H1 (cell line): ENCODE results near the gene CDK16. TPM values are rescaled to one million over a fixed set of nuclear protein-coding genes. Genes with fewer than 3 reads are reported as not detected.

ENCODE experiments used
- CTCF ChIA-PET: fragments of 300-600 bp; sonication (Branson Sonifier 250); formaldehyde crosslinking; loops from one replicate; lab custom pipeline; 2021; ENCODE audit not compliant: partially characterized antibody; lab: Charles Lee
- POLR2A ChIA-PET: fragments of 300-600 bp; sonication (Branson Sonifier 250); formaldehyde crosslinking; loops from one replicate; lab custom pipeline; 2021; ENCODE audit warnings: inconsistent platforms; ENCODE audit not compliant: partially characterized antibody; lab: Charles Lee
- DNase-seq, 2 experiments: peaks; one replicate each; pipeline versions ENCODE4 v3.0.0 to v3.0.0-alpha.2; 2010 to 2022; ENCODE audit warnings: low spot score in 2 of 2, low read depth in 1 of 2, mixed read lengths in 1 of 2
- FAIRE-seq: peaks from 2 replicates; lab custom pipeline; 2011; peaks lifted over from hg19 to GRCh38; lab: Jason Lieb, UNC
- H2AFZ ChIP-seq: 2 replicates; pipeline ENCODE4 v1.8.1; 2012; ENCODE audit warnings: low read length, inconsistent platforms
- H2AK5ac ChIP-seq: 2 replicates; pipeline ENCODE4 v1.6.1; 2013; ENCODE audit warnings: low read depth, low read length
- H2BK120ac ChIP-seq: replicated peaks from 2 replicates; pipeline ENCODE3; 2013; ENCODE audit warnings: low read depth, low read length, inconsistent platforms
- H2BK12ac ChIP-seq: 2 replicates; pipeline ENCODE4 v1.6.1; 2013; ENCODE audit warnings: low read depth, low read length
- H2BK15ac ChIP-seq: 2 replicates; pipeline ENCODE4 v1.6.1; 2013; ENCODE audit warnings: low read length
- H2BK20ac ChIP-seq: 2 replicates; pipeline ENCODE4 v1.6.1; 2013; ENCODE audit warnings: low read length
- H2BK5ac ChIP-seq: 2 replicates; pipeline ENCODE4 v1.6.1; 2013; ENCODE audit warnings: low read depth, low read length
- H3K14ac ChIP-seq: 2 replicates; pipeline ENCODE4 v1.6.1; 2013; ENCODE audit warnings: inconsistent platforms; ENCODE audit not compliant: insufficient read length
- H3K18ac ChIP-seq: 2 replicates; pipeline ENCODE4 v1.6.1; 2013; ENCODE audit warnings: low read length; ENCODE audit errors: extremely low read depth
- H3K23ac ChIP-seq: 2 replicates; pipeline ENCODE4 v1.6.1; 2013; ENCODE audit warnings: inconsistent platforms; ENCODE audit not compliant: insufficient read length
- H3K23me2 ChIP-seq: 2 replicates; pipeline ENCODE4 v1.6.1; 2013; ENCODE audit warnings: low read depth, low read length
- H3K27ac ChIP-seq: 2 replicates; pipeline ENCODE4 v1.6.1; 2011; ENCODE audit warnings: low read depth, low read length, inconsistent platforms
- H3K27me3 ChIP-seq, 4 experiments: replicated peaks in 1 of 4; 1 replicate in 1 of 4; 2 replicates in 3 of 4; pipeline versions ENCODE4 v1.6.1 to v1.8.1; 2011 to 2013; ENCODE audit warnings: low read length in 3 of 4, mild to moderate bottlenecking in 3 of 4, inconsistent platforms in 2 of 4, mixed read lengths in 2 of 4, moderate library complexity in 1 of 4; ENCODE audit not compliant: control insufficient read depth in 3 of 4, insufficient read depth in 3 of 4; ENCODE audit errors: extremely low read depth in 1 of 4
- H3K36me3 ChIP-seq, 4 experiments: 2 replicates each; pipeline versions ENCODE4 v1.6.1 to v1.8.1; 2011 to 2013; ENCODE audit warnings: mild to moderate bottlenecking in 4 of 4, low read length in 3 of 4, moderate library complexity in 2 of 4, control low read depth in 1 of 4, inconsistent platforms in 1 of 4; ENCODE audit not compliant: insufficient read depth in 4 of 4, control insufficient read depth in 2 of 4
- H3K4ac ChIP-seq: replicated peaks from 2 replicates; pipeline ENCODE3; 2013; ENCODE audit warnings: low read length, low read depth, mixed read lengths, inconsistent platforms; ENCODE audit not compliant: insufficient read length
- H3K4me1 ChIP-seq, 4 experiments: replicated peaks in 1 of 4; 1 replicate in 1 of 4; 2 replicates in 3 of 4; pipeline versions ENCODE4 v1.6.1 to v1.8.1; 2011 to 2013; ENCODE audit warnings: low read length in 3 of 4, inconsistent platforms in 2 of 4, mixed read lengths in 1 of 4; ENCODE audit not compliant: insufficient read depth in 4 of 4, control insufficient read depth in 3 of 4
- H3K4me2 ChIP-seq, 2 experiments: 2 replicates each; pipeline versions ENCODE4 v1.6.1 to v1.8.1; 2011 to 2013; ENCODE audit warnings: low read depth in 2 of 2, low read length in 2 of 2, control low read depth in 1 of 2, inconsistent platforms in 1 of 2, mild to moderate bottlenecking in 1 of 2; ENCODE audit not compliant: insufficient read depth in 1 of 2
- H3K4me3 ChIP-seq, 4 experiments: fragments of 200-600, 300-600 bp in 1 of 4; sonication (generic), shearing (Covaris generic), sonication (Bioruptor Twin) in 1 of 4; 2 replicates each; pipeline versions ENCODE4 v1.5.1 to v1.8.1; 2011 to 2016; ENCODE audit warnings: low read length in 4 of 4, low read depth in 3 of 4, control low read depth in 2 of 4, inconsistent platforms in 2 of 4, mild to moderate bottlenecking in 2 of 4, mixed read lengths in 1 of 4, moderate library complexity in 1 of 4; ENCODE audit not compliant: insufficient read depth in 2 of 4; ENCODE audit errors: extremely low read depth in 1 of 4
- H3K56ac ChIP-seq: replicated peaks from 2 replicates; pipeline ENCODE3; 2013; ENCODE audit warnings: low read depth, mild to moderate bottlenecking, mixed read lengths, low read length, inconsistent platforms; ENCODE audit not compliant: insufficient read length
- H3K79me1 ChIP-seq: 2 replicates; pipeline ENCODE4 v1.6.1; 2013; ENCODE audit warnings: low read depth, low read length, control low read depth
- H3K79me2 ChIP-seq, 2 experiments: 2 replicates each; pipeline versions ENCODE4 v1.6.1 to v1.8.1; 2012 to 2013; ENCODE audit warnings: low read length in 2 of 2, mild to moderate bottlenecking in 2 of 2, inconsistent platforms in 1 of 2; ENCODE audit not compliant: insufficient read depth in 2 of 2, control insufficient read depth in 1 of 2
- H3K9ac ChIP-seq, 4 experiments: replicated peaks in 1 of 4; 1 replicate in 1 of 4; 2 replicates in 3 of 4; pipeline versions ENCODE4 v1.6.1 to v1.8.1; 2011 to 2013; ENCODE audit warnings: low read depth in 3 of 4, low read length in 3 of 4, control low read depth in 2 of 4, mild to moderate bottlenecking in 2 of 4, moderate library complexity in 2 of 4, inconsistent platforms in 1 of 4; ENCODE audit errors: extremely low read depth in 1 of 4
- H3K9me3 ChIP-seq, 2 experiments: 2 replicates each; pipeline versions ENCODE4 v1.6.1 to v1.8.1; 2012 to 2013; ENCODE audit warnings: mild to moderate bottlenecking in 2 of 2, moderate library complexity in 2 of 2, control low read depth in 1 of 2, inconsistent platforms in 1 of 2, low read depth in 1 of 2, low read length in 1 of 2, mixed read lengths in 1 of 2; ENCODE audit not compliant: insufficient read depth in 2 of 2
- H4K20me1 ChIP-seq, 2 experiments: replicated peaks in 1 of 2; 2 replicates each; pipeline versions ENCODE3 to v1.8.1; 2011 to 2013; ENCODE audit warnings: inconsistent platforms in 2 of 2, low read length in 2 of 2, mild to moderate bottlenecking in 1 of 2; ENCODE audit not compliant: insufficient read depth in 2 of 2, control insufficient read depth in 1 of 2
- H4K5ac ChIP-seq: 2 replicates; pipeline ENCODE4 v1.6.1; 2013; ENCODE audit warnings: low read length, low read depth, mixed read lengths, inconsistent platforms; ENCODE audit not compliant: insufficient read length
- H4K8ac ChIP-seq: 2 replicates; pipeline ENCODE4 v1.8.0; 2013; ENCODE audit warnings: mild to moderate bottlenecking, moderate library complexity, low read length, inconsistent platforms; ENCODE audit not compliant: insufficient read depth; ENCODE audit errors: extremely low read depth
- H4K91ac ChIP-seq: replicated peaks from 2 replicates; pipeline ENCODE3; 2013; ENCODE audit warnings: low read length, mixed read lengths, inconsistent platforms; ENCODE audit not compliant: insufficient read length
- BACH1 ChIP-seq: IDR thresholded peaks from 2 replicates; pipeline ENCODE4 v1.6.1; 2012; ENCODE audit warnings: low read length, improper control_type of control experiment
- BRCA1 ChIP-seq: IDR thresholded peaks from 2 replicates; pipeline ENCODE4 v1.6.1; 2012; ENCODE audit warnings: low read depth, low read length, improper control_type of control experiment
- CHD1 ChIP-seq: IDR thresholded peaks from 2 replicates; pipeline ENCODE4 v1.6.1; 2012; ENCODE audit warnings: low read depth, low read length, improper control_type of control experiment
- CREB1 ChIP-seq: IDR thresholded peaks from 2 replicates; pipeline ENCODE4 v1.6.1; 2012; ENCODE audit warnings: inconsistent platforms
- EP300 ChIP-seq, 2 experiments: IDR thresholded peaks; 1 replicate in 1 of 2; 2 replicates in 1 of 2; pipeline ENCODE4 v1.6.1; 2011 to 2012; ENCODE audit warnings: low read depth in 2 of 2, low read length in 2 of 2, mild to moderate bottlenecking in 2 of 2, borderline replicate concordance in 1 of 2, inconsistent platforms in 1 of 2, moderate library complexity in 1 of 2
- GABPA ChIP-seq: IDR thresholded peaks from 2 replicates; pipeline ENCODE4 v1.6.1; 2011; ENCODE audit warnings: mild to moderate bottlenecking, low read length, moderate library complexity, borderline replicate concordance; ENCODE audit not compliant: insufficient read depth
- GTF2F1 ChIP-seq: IDR thresholded peaks from 2 replicates; pipeline ENCODE4 v1.6.1; 2012; ENCODE audit warnings: low read depth, low read length, improper control_type of control experiment, borderline replicate concordance
- JUN ChIP-seq: IDR thresholded peaks from 2 replicates; pipeline ENCODE4 v1.6.1; 2011; ENCODE audit warnings: low read depth, mild to moderate bottlenecking, improper control_type of control experiment, low read length
- NANOG ChIP-seq: IDR thresholded peaks from 2 replicates; pipeline ENCODE4 v1.6.1; 2011; ENCODE audit warnings: low read length, low read depth, mild to moderate bottlenecking, inconsistent platforms; ENCODE audit not compliant: insufficient read depth, poor library complexity, severe bottlenecking
- PHF8 ChIP-seq: fragments of 200-600 bp; sonication (generic); conservative IDR thresholded peaks from 2 replicates; pipeline ENCODE4 v1.7.1; 2012; ENCODE audit warnings: low read depth, mild to moderate bottlenecking, inconsistent platforms, low read length, moderate library complexity
- POLR2A ChIP-seq, 2 experiments: IDR thresholded peaks; 1 replicate in 1 of 2; 2 replicates in 1 of 2; pipeline ENCODE4 v1.6.1; 2011; ENCODE audit warnings: low read depth in 2 of 2, low read length in 2 of 2, mild to moderate bottlenecking in 2 of 2; ENCODE audit errors: control extremely low read depth in 1 of 2
- POU5F1 ChIP-seq: IDR thresholded peaks from 2 replicates; pipeline ENCODE4 v1.6.1; 2011; ENCODE audit warnings: low read depth, mild to moderate bottlenecking, low read length, moderate library complexity
- TAF1 ChIP-seq: IDR thresholded peaks from 2 replicates; pipeline ENCODE4 v1.6.1; 2011; ENCODE audit warnings: mild to moderate bottlenecking, low read depth, low read length
- ZNF274 ChIP-seq: IDR thresholded peaks from 2 replicates; pipeline ENCODE4 v1.7.0; 2012; ENCODE audit warnings: low read length, borderline replicate concordance; ENCODE audit errors: extremely low read depth
- WGBS, 2 experiments: shearing (Covaris generic) in 1 of 2; methylation state at CpG; one replicate each; pipeline versions ENCODE4 v1.1.6 to v1.1.7; 2013 to 2015; ENCODE audit warnings: low lambda C conversion rate in 2 of 2, mixed read lengths in 2 of 2, inconsistent platforms in 1 of 2, low coverage in 1 of 2, missing lambda C conversion rate in 1 of 2; ENCODE audit not compliant: insufficient replicate concordance in 2 of 2, insufficient coverage in 1 of 2, insufficient read length in 1 of 2; ENCODE audit errors: extremely low coverage in 1 of 2, missing lambda C conversion rate in 1 of 2; 5-methylcytosine and 5-hydroxymethylcytosine counted together
- polyA plus RNA-seq, 7 experiments: library from polyadenylated mRNA; depleted of rRNA in 3 of 7; stranded (reverse) in 5 of 7; unstranded in 2 of 7; fragments of >200 nt in 5 of 7; fragments of 200-250 nt in 2 of 7; gene quantifications; 1 replicate in 5 of 7; 2 replicates in 1 of 7; 4 replicates in 1 of 7; pipeline versions ENCODE4 v1.2.1 to v1.2.3, GENCODE V29; 2011 to 2013; ENCODE audit warnings: missing spikeins in 2 of 7, mixed read lengths in 2 of 7
- total RNA-seq: library from RNA; stranded (reverse); fragmentation: NEBNext Ultra II Directional; extraction: Animal tissue kit (Norgen Biotek cat#: 25700); gene quantifications from 2 replicates; pipeline ENCODE4 v1.2.1, GENCODE V29; 2021
- TF ChIP-seq, protein P1 (sequence below): IDR thresholded peaks from 2 replicates; pipeline ENCODE4 v1.6.1; 2012; ENCODE audit warnings: inconsistent platforms

The CDK16 gene
- total and polyA plus RNA-seq, 2 of the 8 experiments (the other 6 are each of a cell fraction or from before 2014, with no cell fraction given): 124 to 204 TPM

GRCh38 chrX:47179928-47180255 is 38.6 kb upstream of the CDK16 start:
- H3K79me2 ChIP-seq: no peaks in the 10 kb centered on the region
- POLR2A ChIA-PET: no interaction called here
- TF ChIP-seq GABPA: no peak
- TF ChIP-seq, protein P1, sequence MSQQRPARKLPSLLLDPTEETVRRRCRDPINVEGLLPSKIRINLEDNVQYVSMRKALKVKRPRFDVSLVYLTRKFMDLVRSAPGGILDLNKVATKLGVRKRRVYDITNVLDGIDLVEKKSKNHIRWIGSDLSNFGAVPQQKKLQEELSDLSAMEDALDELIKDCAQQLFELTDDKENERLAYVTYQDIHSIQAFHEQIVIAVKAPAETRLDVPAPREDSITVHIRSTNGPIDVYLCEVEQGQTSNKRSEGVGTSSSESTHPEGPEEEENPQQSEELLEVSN: no peak
- TF ChIP-seq ZNF274: no peak
- TF ChIP-seq GTF2F1: no peak
- TF ChIP-seq CREB1: no peak
- no peak for TF ChIP-seq POU5F1
- TF ChIP-seq EP300 (IDR thresholded peaks at IDR 0.05; ENCODE audit: borderline replicate concordance in 1 of 2, low read depth in 2 of 2, low read length in 2 of 2): no peak
- TF ChIP-seq TAF1: no peak
- no peak for TF ChIP-seq NANOG
- TF ChIP-seq JUN: no peak
- no peak for TF ChIP-seq BRCA1
- TF ChIP-seq BACH1: no peak
- no peak for TF ChIP-seq POLR2A (IDR thresholded peaks at IDR 0.05; ENCODE audit: control extremely low read depth in 1 of 2, low read depth in 2 of 2, low read length in 2 of 2)
- no peak for TF ChIP-seq PHF8
- TF ChIP-seq CHD1: no peak

More at GRCh38 chrX:47179928-47180255, 38.6 kb upstream of the CDK16 start:
- CTCF ChIA-PET: no interaction called here
- H3K9ac ChIP-seq: no peak overlapping the region
- no peak overlapping the region for H3K4ac ChIP-seq
- no peak for FAIRE-seq
- no peak overlapping the region for H4K91ac ChIP-seq
- H3K56ac ChIP-seq: no peak overlapping the region
- H3K27ac ChIP-seq: no peak overlapping the region
- WGBS, 2 experiments: 90% methylated on average over 5 of the region's 18 CpGs; no CpG with 5 or more reads in 1 of the 2 experiments
- no peak overlapping the region for H3K14ac ChIP-seq
- no peaks in the 10 kb centered on the region for H3K23me2 ChIP-seq
- no peak overlapping the region for H2BK120ac ChIP-seq
- H3K36me3 ChIP-seq: peaks cover 4 to 47% (median 32%) of the 10 kb centered on the region in 4 experiments; a peak in 7 of 8 replicates
- H2BK15ac ChIP-seq: no peak overlapping the region
- H3K9me3 ChIP-seq: no peaks in the 10 kb centered on the region
- H4K8ac ChIP-seq: no peak overlapping the region
- H4K20me1 ChIP-seq: peaks cover 0 to 3% of the 10 kb centered on the region in 2 experiments
- no peak overlapping the region for H2AFZ ChIP-seq
- H3K4me2 ChIP-seq: no peak overlapping the region
- H3K27me3 ChIP-seq: no peaks in the 10 kb centered on the region
- no peaks in the 10 kb centered on the region for H3K79me1 ChIP-seq
- no peak overlapping the region for H2BK20ac ChIP-seq
- H3K18ac ChIP-seq: no peak overlapping the region
- H4K5ac ChIP-seq: no peak overlapping the region
- no peak for DNase-seq
- no peaks in the 10 kb centered on the region for H3K4me1 ChIP-seq
- no peak overlapping the region for H3K23ac ChIP-seq
- H2BK5ac ChIP-seq: no peak overlapping the region
- no peak overlapping the region for H2AK5ac ChIP-seq
- no peak overlapping the region for H3K4me3 ChIP-seq
- no peak overlapping the region for H2BK12ac ChIP-seq
